ENCODE results near the gene RTL9.

Gene RTL9

GRCh38 chrX:110358548-110358947 is at the start of gene RTL9:
Gene RTL9 (plus strand): TSS chrX:110358848. CDS start chrX:110450618, 91,770 bp downstream.
- no peak for TF ChIP-seq CTCF (IDR thresholded peaks at IDR 0.05; ENCODE audit: extremely low read depth, insufficient read depth, missing control alignments)
- in situ Hi-C loops (cut with MboI; ENCODE audit: low pct_unique_long_range_greater_than_20kb, low sequenced_read_pairs, unreplicated experiment) = no loop called here

GRCh38 chrX:110310000-110310790 is 48.5 kb upstream of the RTL9 start:
- no peak for TF ChIP-seq CTCF (IDR thresholded peaks at IDR 0.05; ENCODE audit: extremely low read depth, insufficient read depth, missing control alignments)
- in situ Hi-C loops (cut with MboI; ENCODE audit: low pct_unique_long_range_greater_than_20kb, low sequenced_read_pairs, unreplicated experiment) = no loop called here
- DNase-seq (ENCODE audit: low spot score) = no peak

More at GRCh38 chrX:110358548-110358947, at the start of gene RTL9:
- no peak for DNase-seq (ENCODE audit: low spot score)

GRCh38 chrX:110310896-110311295 is 47.8 kb upstream of the RTL9 start:
- in situ Hi-C loops (cut with MboI; ENCODE audit: low pct_unique_long_range_greater_than_20kb, low sequenced_read_pairs, unreplicated experiment) = no loop called here
- TF ChIP-seq CTCF (IDR thresholded peaks at IDR 0.05; ENCODE audit: extremely low read depth, insufficient read depth, missing control alignments) = no peak
- peak; percentile 49 for DNase-seq (ENCODE audit: low spot score)

- no peak for TF ChIP-seq CTCF (IDR thresholded peaks at IDR 0.05; ENCODE audit: extremely low read depth, insufficient read depth, missing control alignments)
- no peak for DNase-seq (ENCODE audit: low spot score)
- in situ Hi-C loops (cut with MboI; ENCODE audit: low pct_unique_long_range_greater_than_20kb, low sequenced_read_pairs, unreplicated experiment) = no loop called here
These were observed 47.0 kb upstream of the RTL9 start for GRCh38 chrX:110311437-110312230.

- no peak for DNase-seq (ENCODE audit: low spot score)
- in situ Hi-C loops (cut with MboI; ENCODE audit: low pct_unique_long_range_greater_than_20kb, low sequenced_read_pairs, unreplicated experiment) = no loop called here
- TF ChIP-seq CTCF (IDR thresholded peaks at IDR 0.05; ENCODE audit: extremely low read depth, insufficient read depth, missing control alignments) = no peak
These were observed 43.1 kb upstream of the RTL9 start for GRCh38 chrX:110315551-110315950.

- in situ Hi-C loops (cut with MboI; ENCODE audit: low pct_unique_long_range_greater_than_20kb, low sequenced_read_pairs, unreplicated experiment) = no loop called here
- DNase-seq (ENCODE audit: low spot score) = no peak
- TF ChIP-seq CTCF (IDR thresholded peaks at IDR 0.05; ENCODE audit: extremely low read depth, insufficient read depth, missing control alignments) = no peak
These were observed 42.1 kb upstream of the RTL9 start for GRCh38 chrX:110316351-110317060.
